H9 (cell line): ENCODE data around the gene PDIA4. TPM values are rescaled to one million over a fixed set of nuclear protein-coding genes. Genes with fewer than 3 reads are reported as not detected.

Source experiments
- DNase-seq: peaks from one replicate; pipeline ENCODE4 v3.0.0-alpha.2; 2017
- H2AFZ ChIP-seq: one replicate; pipeline ENCODE4 v1.6.1; 2013; ENCODE audit warnings: mild to moderate bottlenecking, low read length, control low read depth, moderate library complexity
- H2AK5ac ChIP-seq: 2 replicates; pipeline ENCODE4 v1.6.1; 2013; ENCODE audit warnings: low read length, control low read depth, mixed read lengths; ENCODE audit not compliant: insufficient read length
- H2BK120ac ChIP-seq: one replicate; pipeline ENCODE4 v1.6.1; 2013; ENCODE audit warnings: low read depth, mild to moderate bottlenecking, low read length, control low read depth, inconsistent platforms; ENCODE audit not compliant: poor library complexity, severe bottlenecking
- H2BK12ac ChIP-seq: 2 replicates; pipeline ENCODE4 v1.6.1; 2013; ENCODE audit warnings: low read length, control low read depth, mixed read lengths, low read depth; ENCODE audit not compliant: insufficient read length
- H2BK15ac ChIP-seq: 2 replicates; pipeline ENCODE4 v1.6.1; 2013; ENCODE audit warnings: low read depth, low read length, control low read depth
- H2BK20ac ChIP-seq: one replicate; pipeline ENCODE4 v1.6.1; 2013; ENCODE audit warnings: low read depth, mild to moderate bottlenecking, low read length, control low read depth, inconsistent platforms; ENCODE audit not compliant: poor library complexity, severe bottlenecking
- H2BK5ac ChIP-seq: 2 replicates; pipeline ENCODE4 v1.6.1; 2013; ENCODE audit warnings: low read length, control low read depth, mixed read lengths; ENCODE audit not compliant: insufficient read length
- H3K14ac ChIP-seq: 2 replicates; pipeline ENCODE4 v1.6.1; 2013; ENCODE audit warnings: low read length, control low read depth; ENCODE audit not compliant: insufficient read depth
- H3K18ac ChIP-seq: 2 replicates; pipeline ENCODE4 v1.6.1; 2013; ENCODE audit warnings: low read depth, mild to moderate bottlenecking, mixed read lengths, low read length, control low read depth; ENCODE audit not compliant: insufficient read length
- H3K23ac ChIP-seq: 2 replicates; pipeline ENCODE4 v1.6.1; 2013; ENCODE audit warnings: low read length, control low read depth, mixed read lengths, low read depth; ENCODE audit not compliant: insufficient read length
- H3K23me2 ChIP-seq: 2 replicates; pipeline ENCODE4 v1.6.1; 2013; ENCODE audit warnings: low read depth, mild to moderate bottlenecking, mixed read lengths, low read length, control low read depth; ENCODE audit not compliant: insufficient read length, poor library complexity, severe bottlenecking
- H3K27ac ChIP-seq: 2 replicates; pipeline ENCODE4 v1.5.1; 2013; ENCODE audit warnings: low read length, control low read depth, mixed read lengths, low read depth; ENCODE audit not compliant: insufficient read length
- H3K27me3 ChIP-seq: 2 replicates; pipeline ENCODE4 v1.6.1; 2013; ENCODE audit warnings: low read length, control low read depth, inconsistent platforms; ENCODE audit not compliant: insufficient read depth
- H3K4ac ChIP-seq: 2 replicates; pipeline ENCODE4 v1.6.1; 2013; ENCODE audit warnings: low read depth, mild to moderate bottlenecking, control low read depth, inconsistent platforms, low read length, moderate library complexity
- H3K4me1 ChIP-seq: 2 replicates; pipeline ENCODE4 v1.6.1; 2013; ENCODE audit warnings: low read length, control low read depth, inconsistent platforms; ENCODE audit not compliant: insufficient read depth
- H3K4me2 ChIP-seq: 2 replicates; pipeline ENCODE4 v1.6.1; 2013; ENCODE audit warnings: low read length, control low read depth, mixed read lengths; ENCODE audit not compliant: insufficient read length, insufficient read depth
- H3K56ac ChIP-seq: 2 replicates; pipeline ENCODE4 v1.6.1; 2013; ENCODE audit warnings: low read depth, mild to moderate bottlenecking, mixed read lengths, low read length, control low read depth; ENCODE audit not compliant: insufficient read length
- H3K79me1 ChIP-seq: 2 replicates; pipeline ENCODE4 v1.6.1; 2013; ENCODE audit warnings: low read depth, mild to moderate bottlenecking, moderate library complexity, low read length, control low read depth, inconsistent platforms; ENCODE audit not compliant: insufficient read depth, poor library complexity, severe bottlenecking
- H3K79me2 ChIP-seq: 2 replicates; pipeline ENCODE4 v1.6.1; 2013; ENCODE audit warnings: low read length, control low read depth, inconsistent platforms; ENCODE audit not compliant: insufficient read depth
- H3K9ac ChIP-seq: 2 replicates; pipeline ENCODE4 v1.6.1; 2013; ENCODE audit warnings: low read length, control low read depth, mixed read lengths; ENCODE audit not compliant: insufficient read length; ENCODE audit errors: extremely low read depth
- H3K9me3 ChIP-seq: one replicate; pipeline ENCODE4 v1.6.1; 2013; ENCODE audit warnings: low read depth, low read length, inconsistent platforms; ENCODE audit not compliant: control insufficient read depth
- H3T11ph ChIP-seq: one replicate; pipeline ENCODE4 v1.6.1; 2013; ENCODE audit warnings: mild to moderate bottlenecking, low read length, control low read depth, inconsistent platforms
- H4K20me1 ChIP-seq: one replicate; pipeline ENCODE4 v1.6.1; 2013; ENCODE audit not compliant: control insufficient read depth, insufficient read length, insufficient read depth
- H4K5ac ChIP-seq: 2 replicates; pipeline ENCODE4 v1.6.1; 2013; ENCODE audit warnings: low read depth, mild to moderate bottlenecking, mixed read lengths, low read length, control low read depth; ENCODE audit not compliant: insufficient read length
- H4K8ac ChIP-seq: replicated peaks from 2 replicates; pipeline ENCODE4 v1.6.1; 2013; ENCODE audit warnings: low read length, control low read depth, mixed read lengths, low read depth; ENCODE audit not compliant: insufficient read length
- H4K91ac ChIP-seq: 2 replicates; pipeline ENCODE4 v1.6.1; 2013; ENCODE audit warnings: low read depth, mild to moderate bottlenecking, moderate library complexity, mixed read lengths, low read length, control low read depth; ENCODE audit not compliant: insufficient read length
- H3K27ac Mint-ChIP-seq, 3 experiments: 2 replicates in 2 of 3; 3 replicates in 1 of 3; pipeline ENCODE4 v1.8.0; 2020 to 2021; ENCODE audit warnings: mixed read lengths in 3 of 3, mild to moderate bottlenecking in 1 of 3, moderate library complexity in 1 of 3
- H3K27me3 Mint-ChIP-seq: 2 replicates; pipeline ENCODE4 v1.8.0; 2021; ENCODE audit warnings: low read depth, mild to moderate bottlenecking, moderate library complexity, mixed read lengths
- H3K36me3 Mint-ChIP-seq, 3 experiments: 2 replicates in 2 of 3; 3 replicates in 1 of 3; pipeline ENCODE4 v1.8.0; 2020 to 2021; ENCODE audit warnings: low read depth in 3 of 3, mixed read lengths in 3 of 3; ENCODE audit not compliant: insufficient read depth in 1 of 3
- H3K4me1 Mint-ChIP-seq, 2 experiments: 2 replicates each; pipeline ENCODE4 v1.8.0; 2020; ENCODE audit warnings: mixed read lengths in 2 of 2
- H3K4me3 Mint-ChIP-seq, 2 experiments: 2 replicates in 1 of 2; 3 replicates in 1 of 2; pipeline ENCODE4 v1.8.0; 2020 to 2021; ENCODE audit warnings: mild to moderate bottlenecking in 2 of 2, mixed read lengths in 2 of 2, moderate library complexity in 1 of 2
- H3K9me3 Mint-ChIP-seq, 2 experiments: 2 replicates in 1 of 2; 3 replicates in 1 of 2; pipeline ENCODE4 v1.8.0; 2020; ENCODE audit warnings: mild to moderate bottlenecking in 2 of 2, mixed read lengths in 2 of 2, moderate library complexity in 1 of 2
- CTCF ChIP-seq: fragments of 200-600 bp; sonication (generic); conservative IDR thresholded peaks from 3 replicates; pipeline ENCODE4 v1.8.0; 2021; ENCODE audit warnings: antibody characterized with exemption, mild to moderate bottlenecking
- WGBS: extraction: QIAGEN DNeasy Blood & Tissue Kit; methylation state at CpG from one replicate; pipeline ENCODE4 v1.1.7; 2013; ENCODE audit warnings: missing lambda C conversion rate, low lambda C conversion rate, mixed read lengths; ENCODE audit not compliant: insufficient read length; ENCODE audit errors: extremely low coverage; 5-methylcytosine and 5-hydroxymethylcytosine counted together
- total RNA-seq: library from RNA; stranded (reverse); gene quantifications from 2 replicates; pipeline ENCODE4 v1.2.1, GENCODE V29; 2021

The PDIA4 gene
- total RNA-seq, 1 experiment from 2014 or later: 217 TPM

GRCh38 chr7:149074116-149074885, 46.0 kb upstream of the PDIA4 start:
- no peak overlapping the region for H3T11ph ChIP-seq
- H4K8ac ChIP-seq: no peak overlapping the region
- H3K79me1 ChIP-seq: no peaks in the 10 kb centered on the region
- no peak overlapping the region for H2BK15ac ChIP-seq
- H4K20me1 ChIP-seq: no peaks in the 10 kb centered on the region
- no peak overlapping the region for H3K14ac ChIP-seq
- H3K9me3 Mint-ChIP-seq: no peaks in the 10 kb centered on the region
- peaks cover 24 to 67% (median 64%) of the 10 kb centered on the region in 3 experiments for H3K36me3 Mint-ChIP-seq
- H3K9ac ChIP-seq: no peak overlapping the region
- no peaks in the 10 kb centered on the region for H3K9me3 ChIP-seq
- no peak overlapping the region for H3K56ac ChIP-seq
- H3K27ac ChIP-seq: no peak overlapping the region
- H2AK5ac ChIP-seq: no peak overlapping the region
- no peak overlapping the region for H3K23ac ChIP-seq
- H3K4me3 Mint-ChIP-seq: no peak overlapping the region
- DNase-seq: no peak
- peaks cover 2% of the 10 kb centered on the region in 2 experiments; a peak in 1 of 4 replicates for H3K4me1 Mint-ChIP-seq
- H3K27me3 ChIP-seq: no peaks in the 10 kb centered on the region
- H4K5ac ChIP-seq: no peak overlapping the region
- no peak overlapping the region for H2BK120ac ChIP-seq
- no peak overlapping the region for H3K27ac Mint-ChIP-seq
- no peak overlapping the region for H3K4ac ChIP-seq
- no peaks in the 10 kb centered on the region for H3K79me2 ChIP-seq
- H3K4me2 ChIP-seq: no peak overlapping the region
- H2BK20ac ChIP-seq: no peak overlapping the region
- H3K4me1 ChIP-seq: no peaks in the 10 kb centered on the region
- no peak overlapping the region for H2BK12ac ChIP-seq
- no peak overlapping the region for H2AFZ ChIP-seq
- H2BK5ac ChIP-seq: no peak overlapping the region
- no peaks in the 10 kb centered on the region for H3K27me3 Mint-ChIP-seq
- H3K18ac ChIP-seq: no peak overlapping the region
- no peaks in the 10 kb centered on the region for H3K23me2 ChIP-seq
- H4K91ac ChIP-seq: no peak overlapping the region
- TF ChIP-seq CTCF: no peak
- WGBS: no CpG with 5 or more reads among the region's 3 CpGs
